ENCODE data around the gene ADAMTS9. TPM values are rescaled to one million over a fixed set of nuclear protein-coding genes. Genes with fewer than 3 reads are reported as not detected.

The ADAMTS9 gene, protein sequence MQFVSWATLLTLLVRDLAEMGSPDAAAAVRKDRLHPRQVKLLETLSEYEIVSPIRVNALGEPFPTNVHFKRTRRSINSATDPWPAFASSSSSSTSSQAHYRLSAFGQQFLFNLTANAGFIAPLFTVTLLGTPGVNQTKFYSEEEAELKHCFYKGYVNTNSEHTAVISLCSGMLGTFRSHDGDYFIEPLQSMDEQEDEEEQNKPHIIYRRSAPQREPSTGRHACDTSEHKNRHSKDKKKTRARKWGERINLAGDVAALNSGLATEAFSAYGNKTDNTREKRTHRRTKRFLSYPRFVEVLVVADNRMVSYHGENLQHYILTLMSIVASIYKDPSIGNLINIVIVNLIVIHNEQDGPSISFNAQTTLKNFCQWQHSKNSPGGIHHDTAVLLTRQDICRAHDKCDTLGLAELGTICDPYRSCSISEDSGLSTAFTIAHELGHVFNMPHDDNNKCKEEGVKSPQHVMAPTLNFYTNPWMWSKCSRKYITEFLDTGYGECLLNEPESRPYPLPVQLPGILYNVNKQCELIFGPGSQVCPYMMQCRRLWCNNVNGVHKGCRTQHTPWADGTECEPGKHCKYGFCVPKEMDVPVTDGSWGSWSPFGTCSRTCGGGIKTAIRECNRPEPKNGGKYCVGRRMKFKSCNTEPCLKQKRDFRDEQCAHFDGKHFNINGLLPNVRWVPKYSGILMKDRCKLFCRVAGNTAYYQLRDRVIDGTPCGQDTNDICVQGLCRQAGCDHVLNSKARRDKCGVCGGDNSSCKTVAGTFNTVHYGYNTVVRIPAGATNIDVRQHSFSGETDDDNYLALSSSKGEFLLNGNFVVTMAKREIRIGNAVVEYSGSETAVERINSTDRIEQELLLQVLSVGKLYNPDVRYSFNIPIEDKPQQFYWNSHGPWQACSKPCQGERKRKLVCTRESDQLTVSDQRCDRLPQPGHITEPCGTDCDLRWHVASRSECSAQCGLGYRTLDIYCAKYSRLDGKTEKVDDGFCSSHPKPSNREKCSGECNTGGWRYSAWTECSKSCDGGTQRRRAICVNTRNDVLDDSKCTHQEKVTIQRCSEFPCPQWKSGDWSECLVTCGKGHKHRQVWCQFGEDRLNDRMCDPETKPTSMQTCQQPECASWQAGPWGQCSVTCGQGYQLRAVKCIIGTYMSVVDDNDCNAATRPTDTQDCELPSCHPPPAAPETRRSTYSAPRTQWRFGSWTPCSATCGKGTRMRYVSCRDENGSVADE (N-terminal part only)
- 0.54 to 0.87 TPM (median 0.74 TPM) in 5 replicates for total RNA-seq (2022; extraction: Qiagen RNA extraction; ENCODE audit: low read depth)

DNA sequence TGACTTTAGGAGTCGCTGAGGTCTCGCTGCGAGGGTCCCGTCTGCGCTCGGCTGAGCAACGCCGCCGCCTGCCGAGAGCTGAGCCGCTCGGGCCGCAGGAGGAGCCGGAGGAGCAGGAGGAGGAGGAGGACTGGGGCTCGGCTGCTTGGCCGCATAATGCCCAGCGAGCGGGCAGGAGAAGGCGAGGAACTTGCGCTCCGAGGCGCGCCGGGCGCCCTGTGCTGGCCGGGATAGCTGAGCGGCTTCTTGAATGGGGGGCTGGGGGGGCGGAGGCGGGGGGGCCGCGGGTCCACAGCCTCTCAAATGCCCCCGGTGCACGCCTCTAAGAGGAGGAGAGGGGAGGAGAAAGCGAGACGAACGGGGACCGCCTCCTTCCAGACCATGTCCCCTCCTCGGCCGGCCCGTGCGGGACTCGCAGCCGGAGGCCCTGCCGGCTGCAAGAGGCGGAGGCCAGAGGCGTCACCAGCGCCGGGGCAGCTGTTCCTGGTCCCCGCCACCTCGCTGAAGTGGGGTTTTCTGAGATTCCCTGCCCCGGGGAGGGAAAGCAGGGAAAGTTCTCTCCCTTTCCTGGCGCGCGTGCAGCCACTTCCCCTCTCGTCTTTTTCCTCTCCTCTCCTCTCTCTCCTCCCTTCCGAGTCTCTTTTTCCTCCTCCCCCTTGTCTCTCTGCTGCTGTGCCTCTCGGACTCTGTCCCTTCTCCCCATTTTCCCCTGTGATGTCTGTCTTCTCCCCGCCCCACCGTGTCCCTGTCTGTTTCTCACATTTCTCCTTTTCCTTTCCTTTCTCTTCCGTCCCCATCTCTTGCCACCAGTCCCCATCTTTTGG lies at the start of gene ADAMTS9:
Gene ADAMTS9 (minus strand): TSS at position 220 of the 824 bp plus-strand sequence. CDS start 343 bp downstream, outside the sequence.

